Retina (tissue), 1 donor: Measurements from ENCODE around the gene CRYL1.

ENCODE experiments used
- DNase-seq: peaks from one replicate; pipeline ENCODE4 v3.0.0-alpha.2; 2016

The CRYL1 gene

DNA sequence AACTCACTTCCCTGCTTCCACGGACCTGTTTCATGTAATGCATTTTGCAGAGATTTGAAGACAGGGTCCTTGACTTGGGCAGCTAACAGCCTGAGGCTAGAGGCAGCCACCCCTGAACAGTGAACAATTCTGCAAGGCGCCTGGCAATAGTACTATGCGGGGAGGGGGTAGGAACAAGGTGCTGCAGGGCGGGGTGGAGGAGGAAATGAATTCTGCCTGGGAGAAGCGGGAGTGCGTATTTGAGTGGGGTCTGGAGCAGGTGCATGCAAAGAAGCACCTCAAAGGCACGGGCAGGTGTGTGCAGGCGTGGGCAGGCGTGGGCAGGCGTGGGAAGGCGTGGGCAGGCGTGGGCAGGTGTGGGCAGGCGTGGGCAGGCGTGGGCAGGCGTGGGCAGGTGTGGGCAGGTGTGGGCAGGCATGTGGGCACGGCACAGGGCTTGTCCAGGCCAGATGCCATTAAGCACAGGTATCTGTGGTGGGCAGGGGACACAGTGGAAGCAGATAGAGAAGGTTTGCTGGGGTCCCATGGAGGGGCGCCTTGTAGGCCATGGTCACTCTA lies 163.1 kb downstream of the CRYL1 start:
- no peak for DNase-seq

GRCh38 chr13:20360835-20361412 lies 164.7 kb downstream of the CRYL1 start:
- no peak for DNase-seq

DNA sequence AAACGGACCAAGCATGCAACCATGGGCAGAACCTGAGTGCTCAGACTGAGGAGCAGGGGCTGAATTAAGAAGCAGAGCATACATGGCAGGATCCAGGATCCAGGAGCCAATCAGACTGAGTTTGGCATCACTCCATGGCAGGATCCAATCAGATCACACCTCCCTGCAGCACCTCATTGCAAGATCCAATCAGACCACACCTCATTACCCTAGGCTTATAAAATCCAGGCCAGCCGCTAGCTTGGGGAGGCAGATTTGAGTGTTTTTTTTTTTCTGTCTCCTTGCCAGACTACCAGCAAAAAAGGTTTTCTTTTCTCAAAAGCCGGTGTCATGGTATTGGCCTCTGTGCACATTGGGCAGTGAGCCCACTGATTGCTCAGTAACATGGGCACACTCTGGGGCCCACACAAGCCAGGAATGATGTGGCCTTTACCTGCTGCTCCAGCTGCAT lies 165.6 kb downstream of the CRYL1 start:
- no peak for DNase-seq

DNA sequence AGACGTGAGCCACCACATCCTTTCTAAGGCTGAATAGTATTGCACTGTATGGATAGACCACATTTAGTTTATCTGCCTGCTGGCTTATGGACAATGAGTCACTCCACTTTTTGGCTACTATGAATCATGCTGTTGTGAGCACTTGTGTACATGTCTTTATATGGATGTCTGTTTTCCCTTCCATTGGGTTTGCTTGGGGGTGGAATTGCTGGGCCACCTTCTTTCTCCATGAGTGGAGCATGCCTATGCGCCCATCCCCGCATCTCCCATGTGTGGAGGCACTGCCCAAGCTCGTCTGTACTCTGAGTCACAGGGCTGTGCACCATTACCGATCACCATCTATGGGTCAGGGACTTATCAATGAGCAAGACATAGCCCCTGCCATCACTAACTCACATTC lies 166.3 kb downstream of the CRYL1 start:
- no peak for DNase-seq

GRCh38 chr13:20358022-20358421 lies 167.6 kb downstream of the CRYL1 start:
- DNase-seq: no peak

DNA sequence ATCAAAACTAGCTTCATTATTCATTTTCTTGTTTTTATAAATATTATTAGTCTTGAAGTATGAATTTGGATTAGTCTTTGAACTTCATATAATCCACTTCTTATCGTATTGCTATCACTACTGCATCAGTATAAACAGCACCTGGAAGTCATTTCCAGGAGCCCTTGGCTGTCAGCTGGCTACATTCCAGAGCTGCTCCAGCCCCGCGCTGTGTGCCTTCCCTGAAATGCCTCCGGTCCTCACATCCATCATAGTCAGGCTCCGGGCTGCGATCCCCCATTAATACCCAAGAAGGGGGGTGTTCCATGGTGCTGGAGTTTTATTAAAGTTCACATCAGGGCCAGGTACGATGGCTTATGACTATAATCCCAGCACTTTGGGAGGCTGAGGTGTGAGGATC lies 169.2 kb downstream of the CRYL1 start:
- no peak for DNase-seq

GRCh38 chr13:20354722-20355121 lies 170.9 kb downstream of the CRYL1 start:
- DNase-seq: no peak

GRCh38 chr13:20353973-20354372 lies 171.7 kb downstream of the CRYL1 start:
- no peak for DNase-seq
